GM18511 (cell line): Measurements from ENCODE around the gene PSENEN.
"Not testable (repeated sequence)": the region's sequence is repeated elsewhere in the genome, so short reads cannot be mapped to it uniquely, and the experiment has no call there.

Experiments used
- ATAC-seq: cut with Tn5 transposase; IDR thresholded peaks from one replicate; pipeline ENCODE4 v1.9.1; 2021; ENCODE audit warnings: mild to moderate bottlenecking, moderate library complexity; ENCODE audit not compliant: unreplicated experiment

PSENEN gene

DNA sequence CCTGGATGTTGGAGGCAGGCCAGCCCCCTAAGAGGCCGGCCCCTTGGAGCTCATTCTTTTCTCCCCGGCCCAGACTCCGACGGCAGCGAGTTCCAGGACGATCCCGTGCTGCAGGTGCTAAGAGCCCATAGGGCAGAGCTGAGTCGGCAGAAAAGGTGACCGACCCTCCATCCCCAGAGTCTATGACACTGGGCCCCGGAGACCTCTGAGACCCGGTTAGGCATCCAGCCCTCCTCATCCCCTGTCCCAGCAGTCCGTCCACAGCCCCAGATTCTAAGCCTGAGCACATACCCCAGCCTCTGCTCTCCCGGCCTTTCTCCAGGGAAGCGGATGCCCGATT lies 22.6 kb downstream of the PSENEN start:
- ATAC-seq = no peak

GRCh38 chr19:35772362-35772761 lies 26.9 kb downstream of the PSENEN start:
- ATAC-seq = not testable (repeated sequence)

- ATAC-seq = no peak
Measured at GRCh38 chr19:35773020-35773806, 27.8 kb downstream of the PSENEN start.

- no peak for ATAC-seq
Measured at GRCh38 chr19:35774274-35775045, 29.0 kb downstream of the PSENEN start.

GRCh38 chr19:35775046-35775297 lies 29.5 kb downstream of the PSENEN start:
- ATAC-seq = no peak

DNA sequence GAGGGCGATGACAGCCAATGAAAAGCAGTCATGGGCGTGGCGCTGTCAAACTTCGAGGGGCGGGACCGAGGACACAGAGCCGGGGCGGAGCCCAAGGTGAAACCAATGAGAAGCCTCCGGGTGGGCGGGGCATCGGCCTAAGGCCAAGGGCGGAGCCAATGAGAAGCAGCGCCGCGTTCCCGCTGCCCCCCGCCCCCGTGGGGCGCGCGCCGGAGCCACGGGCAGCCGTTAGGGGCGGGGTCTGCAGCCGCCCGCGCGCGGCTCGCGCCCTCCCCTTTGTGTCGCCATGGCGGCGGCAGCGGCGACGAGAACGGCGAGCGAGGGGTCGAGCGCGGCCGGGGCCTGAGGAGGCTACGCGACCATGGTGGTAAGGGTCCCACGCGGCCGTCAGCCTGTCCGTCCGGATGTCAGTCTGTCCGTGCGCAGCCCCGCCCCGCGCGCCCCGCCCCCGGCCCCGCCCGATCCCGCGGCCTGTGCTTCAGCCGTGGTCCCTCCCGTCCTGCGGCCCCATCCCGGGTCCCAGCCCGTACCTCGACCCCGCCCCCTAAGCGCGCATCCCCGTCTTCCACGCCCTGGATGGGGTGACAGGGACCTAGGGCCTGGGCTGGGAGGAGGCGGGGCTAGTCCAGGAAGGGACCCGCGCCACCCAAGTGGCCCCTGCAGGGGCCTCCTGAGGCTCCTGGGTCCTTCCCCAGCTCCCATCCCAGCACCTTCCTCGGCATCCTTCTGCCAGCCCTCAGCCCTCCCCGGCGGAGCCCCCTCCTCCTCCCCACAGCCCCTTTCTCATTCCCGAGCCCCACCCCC lies 30.0 kb downstream of the PSENEN start, which contains the start of gene ARHGAP33:
Gene ARHGAP33, plus strand, starts transcription at position 267 of the 804 bp plus-strand sequence. Its CDS starts 95 bp downstream, at position 362.
- peak; percentile 96 for ATAC-seq

GRCh38 chr19:35776102-35776788 lies 30.8 kb downstream of the PSENEN start:
- ATAC-seq = no peak

DNA sequence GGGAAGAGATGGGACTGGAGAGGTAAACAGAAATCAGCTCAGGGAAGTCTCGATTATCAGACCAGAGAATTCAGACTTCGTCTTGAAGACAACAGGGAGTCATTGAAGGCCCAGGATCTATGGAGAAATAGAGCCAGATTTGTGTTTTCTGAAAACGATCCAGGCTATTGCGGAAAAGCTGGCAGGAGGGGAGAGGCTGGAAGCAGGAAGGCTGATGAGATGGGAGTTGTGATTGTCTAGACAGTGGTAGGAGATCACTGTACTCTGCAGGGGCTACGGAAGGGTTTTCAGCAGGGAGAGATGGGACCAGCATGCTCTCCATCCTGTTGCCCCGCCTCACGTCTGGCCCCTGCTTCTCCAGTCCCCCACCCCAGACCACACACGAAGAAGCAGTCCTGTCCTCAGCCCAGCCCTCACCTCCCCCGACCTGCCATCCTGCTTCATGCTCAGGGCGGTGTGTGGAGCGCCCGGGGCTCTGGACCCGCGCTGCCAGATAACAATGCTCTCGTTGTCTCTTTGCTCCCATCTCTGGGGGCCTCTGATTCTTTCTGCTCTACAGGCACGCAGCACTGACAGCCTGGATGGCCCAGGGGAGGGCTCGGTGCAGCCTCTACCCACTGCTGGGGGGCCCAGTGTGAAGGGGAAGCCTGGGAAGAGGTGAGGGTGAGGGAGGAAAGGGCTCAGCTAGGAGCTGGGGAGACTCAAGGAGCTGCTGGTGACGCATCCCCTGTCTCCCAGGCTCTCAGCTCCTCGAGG lies 31.8 kb downstream of the PSENEN start:
- ATAC-seq = no peak

- ATAC-seq = no peak
Measured at GRCh38 chr19:35777961-35778360, 32.5 kb downstream of the PSENEN start.

DNA sequence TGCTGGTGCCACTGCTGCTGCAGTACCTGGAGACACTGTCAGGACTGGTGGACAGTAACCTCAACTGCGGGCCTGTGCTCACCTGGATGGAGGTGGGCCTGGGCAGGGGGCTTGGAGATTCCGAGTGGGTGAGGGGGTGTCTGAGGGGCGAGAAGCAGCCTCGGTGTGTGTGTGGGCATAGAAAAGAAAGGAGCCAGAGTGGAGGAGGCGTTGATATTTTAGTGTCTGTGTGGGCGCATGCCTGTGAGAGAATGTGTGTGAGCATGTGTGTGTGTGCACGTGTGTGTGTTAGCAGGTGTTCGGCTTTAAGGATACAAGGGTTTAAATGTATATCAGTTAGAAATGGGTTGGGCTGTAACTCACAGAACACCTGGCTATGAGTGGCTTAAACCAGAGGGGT lies 33.6 kb downstream of the PSENEN start:
- no peak for ATAC-seq

DNA sequence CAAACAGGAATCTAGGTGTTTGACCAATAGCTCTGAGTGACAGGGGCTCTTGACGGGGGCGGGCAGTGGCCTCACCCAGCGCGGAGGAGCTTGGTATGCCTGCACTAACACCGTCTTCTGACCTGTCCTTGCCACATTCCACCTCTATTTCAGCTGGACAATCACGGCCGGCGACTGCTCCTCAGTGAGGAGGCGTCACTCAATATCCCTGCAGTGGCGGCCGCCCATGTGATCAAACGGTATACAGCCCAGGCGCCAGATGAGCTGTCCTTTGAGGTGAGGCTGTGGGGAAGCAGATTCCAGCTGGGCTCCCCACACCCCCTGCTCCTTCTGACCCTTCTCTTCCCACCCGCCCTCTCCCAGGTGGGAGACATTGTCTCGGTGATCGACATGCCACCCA lies 34.6 kb downstream of the PSENEN start:
- no peak for ATAC-seq

DNA sequence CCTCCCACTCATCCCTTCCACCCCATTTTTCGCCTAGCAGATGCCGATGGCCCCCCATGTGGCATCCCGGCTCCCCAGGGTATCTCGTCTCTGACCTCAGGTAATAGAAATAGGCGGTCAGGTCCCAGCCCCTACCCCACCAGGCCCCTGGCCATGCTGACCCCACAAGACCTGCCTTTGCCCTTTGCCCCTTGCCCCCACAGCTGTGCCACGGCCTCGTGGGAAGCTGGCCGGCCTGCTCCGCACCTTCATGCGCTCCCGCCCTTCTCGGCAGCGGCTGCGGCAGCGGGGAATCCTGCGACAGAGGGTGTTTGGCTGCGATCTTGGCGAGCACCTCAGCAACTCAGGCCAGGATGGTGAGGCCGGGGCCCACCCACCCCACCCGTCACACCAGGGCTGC lies 35.3 kb downstream of the PSENEN start:
- ATAC-seq = no peak

DNA sequence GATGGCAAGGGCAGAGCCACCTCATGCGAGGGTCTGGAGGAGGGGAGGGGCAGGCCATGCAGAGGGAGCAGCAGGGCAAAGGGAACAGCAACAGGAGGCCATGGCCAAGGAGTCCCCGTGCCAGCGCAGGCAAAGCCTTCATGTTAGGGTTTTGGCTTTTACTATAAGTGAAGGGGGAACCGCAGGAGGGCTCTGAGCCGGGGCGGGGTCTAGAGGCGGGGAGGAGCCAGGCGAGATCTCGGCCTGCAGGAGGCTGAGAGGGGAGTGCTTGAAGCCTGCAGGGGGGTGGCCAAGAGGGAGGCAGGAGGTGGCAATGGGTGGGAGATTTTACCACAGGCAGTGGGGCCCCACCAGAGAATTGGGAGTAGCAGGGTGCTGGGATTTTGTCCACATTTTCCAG lies 36.2 kb downstream of the PSENEN start:
- no peak for ATAC-seq

DNA sequence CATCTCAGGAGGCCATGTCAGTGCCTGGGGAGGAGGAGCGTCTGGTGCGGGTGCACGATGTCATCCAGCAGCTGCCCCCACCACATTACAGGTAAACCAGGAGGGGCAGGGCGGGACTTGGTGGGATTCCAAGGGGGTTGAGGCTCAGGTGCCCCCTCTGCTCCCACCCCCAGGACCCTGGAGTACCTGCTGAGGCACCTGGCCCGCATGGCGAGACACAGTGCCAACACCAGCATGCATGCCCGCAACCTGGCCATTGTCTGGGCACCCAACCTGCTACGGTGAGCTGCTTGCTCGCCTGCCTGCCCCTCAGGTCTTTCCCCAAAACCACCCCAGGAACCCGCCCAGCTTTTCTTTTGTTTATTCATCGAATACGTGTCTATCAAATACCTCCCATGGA lies 37.1 kb downstream of the PSENEN start:
- no peak for ATAC-seq

DNA sequence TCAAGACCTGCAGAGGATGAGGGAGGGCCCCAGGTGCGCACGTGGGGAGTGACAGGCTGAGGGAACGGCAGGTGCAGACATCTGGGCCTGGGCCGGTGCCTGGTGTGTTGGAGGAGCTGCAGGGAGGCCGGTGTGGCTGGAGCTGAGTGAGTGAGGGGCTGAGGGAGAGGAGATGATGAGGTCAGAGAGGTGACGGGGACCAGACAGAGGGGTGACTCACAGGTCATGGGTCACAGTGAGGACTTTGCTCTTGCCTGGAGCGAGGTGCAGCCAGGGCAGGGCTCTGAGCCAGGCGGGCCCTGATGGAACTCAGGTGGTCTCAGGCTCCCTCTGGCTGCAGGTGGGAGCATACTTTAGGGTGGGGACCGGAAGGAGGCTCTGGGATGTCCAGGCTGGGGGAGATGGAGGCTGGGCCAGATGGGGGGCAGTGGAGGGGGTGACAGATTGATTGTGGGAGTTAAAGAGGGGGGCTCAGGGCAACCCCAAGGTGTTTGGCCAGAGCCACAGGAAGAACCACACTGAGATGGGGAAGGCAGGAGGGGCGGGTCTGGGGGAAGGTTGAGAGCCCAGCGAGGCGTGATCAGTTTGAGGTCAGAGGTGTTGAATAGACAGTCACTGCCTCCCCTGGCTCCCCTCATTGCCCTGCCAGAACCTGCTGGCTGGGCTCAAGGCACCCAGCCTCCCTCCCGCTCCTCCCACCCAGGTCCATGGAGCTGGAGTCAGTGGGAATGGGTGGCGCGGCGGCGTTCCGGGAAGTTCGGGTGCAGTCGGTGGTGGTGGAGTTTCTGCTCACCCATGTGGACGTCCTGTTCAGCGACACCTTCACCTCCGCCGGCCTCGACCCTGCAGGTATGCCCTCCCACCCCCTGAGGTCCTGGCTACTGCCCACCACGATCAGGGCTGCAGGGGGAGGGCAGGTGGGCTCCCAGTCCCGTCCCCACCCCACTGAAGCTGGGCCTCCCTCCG lies 38.3 kb downstream of the PSENEN start:
- no peak for ATAC-seq

GRCh38 chr19:35784503-35785338 lies 39.3 kb downstream of the PSENEN start:
- no peak for ATAC-seq

DNA sequence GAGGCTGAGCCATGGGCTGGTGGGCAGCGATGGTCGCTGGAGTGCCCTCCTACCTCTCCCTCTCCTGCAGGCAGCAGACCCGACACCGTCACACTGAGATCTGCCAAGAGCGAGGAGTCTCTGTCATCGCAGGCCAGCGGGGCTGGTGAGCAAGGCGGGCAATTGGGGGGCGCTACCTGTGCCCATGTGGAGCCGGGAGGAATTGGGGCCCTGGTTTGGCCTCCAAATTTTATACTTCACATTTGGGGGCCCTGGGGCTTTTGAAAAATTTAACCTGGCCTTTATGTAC lies 39.8 kb downstream of the PSENEN start:
- ATAC-seq = no peak

DNA sequence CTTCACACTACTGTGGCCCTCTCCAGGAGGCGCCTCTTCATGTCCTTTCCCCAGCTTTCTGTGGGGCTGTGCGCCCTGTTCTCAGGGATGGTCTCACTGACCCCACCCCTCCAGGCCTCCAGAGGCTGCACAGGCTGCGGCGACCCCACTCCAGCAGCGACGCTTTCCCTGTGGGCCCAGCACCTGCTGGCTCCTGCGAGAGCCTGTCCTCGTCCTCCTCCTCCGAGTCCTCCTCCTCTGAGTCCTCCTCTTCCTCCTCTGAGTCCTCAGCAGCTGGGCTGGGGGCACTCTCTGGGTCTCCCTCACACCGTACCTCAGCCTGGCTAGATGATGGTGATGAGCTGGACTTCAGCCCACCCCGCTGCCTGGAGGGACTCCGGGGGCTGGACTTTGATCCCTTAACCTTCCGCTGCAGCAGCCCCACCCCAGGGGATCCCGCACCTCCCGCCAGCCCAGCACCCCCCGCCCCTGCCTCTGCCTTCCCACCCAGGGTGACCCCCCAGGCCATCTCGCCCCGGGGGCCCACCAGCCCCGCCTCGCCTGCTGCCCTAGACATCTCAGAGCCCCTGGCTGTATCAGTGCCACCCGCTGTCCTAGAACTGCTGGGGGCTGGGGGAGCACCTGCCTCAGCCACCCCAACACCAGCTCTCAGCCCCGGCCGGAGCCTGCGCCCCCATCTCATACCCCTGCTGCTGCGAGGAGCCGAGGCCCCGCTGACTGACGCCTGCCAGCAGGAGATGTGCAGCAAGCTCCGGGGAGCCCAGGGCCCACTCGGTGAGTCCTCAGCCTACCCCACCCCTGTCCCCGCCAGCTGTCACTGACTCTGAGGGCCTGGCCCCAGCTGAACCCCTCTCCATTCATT lies 41.1 kb downstream of the PSENEN start:
- no peak for ATAC-seq
